ENCODE measurements around the gene DNAI1.

Gene DNAI1

DNA sequence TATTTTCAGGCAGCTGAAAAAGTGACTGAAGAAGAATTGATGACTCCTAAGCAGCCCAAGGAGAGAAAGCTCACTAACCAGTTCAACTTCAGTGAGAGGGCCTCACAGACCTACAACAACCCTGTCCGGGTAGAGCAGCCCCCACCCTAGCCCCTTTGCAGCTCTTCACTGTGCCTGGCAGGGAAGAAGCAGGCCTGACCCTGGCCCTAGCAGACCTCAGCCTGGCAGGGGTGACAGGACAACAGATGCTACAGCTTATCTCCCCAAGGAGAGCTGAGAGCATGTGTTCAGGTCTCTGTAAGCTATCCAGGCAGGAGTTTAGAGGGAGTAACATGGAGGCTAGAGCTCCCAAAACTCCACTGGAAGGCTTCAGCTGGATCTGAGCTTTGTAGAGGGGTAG, 31.8 kb downstream of the DNAI1 start:
- DNase-seq (ENCODE audit: low read depth in 2 of 2), result no peak

- DNase-seq (ENCODE audit: low read depth in 2 of 2), result no peak
Measured at GRCh38 chr9:34490760-34491159, 32.2 kb downstream of the DNAI1 start.

DNA sequence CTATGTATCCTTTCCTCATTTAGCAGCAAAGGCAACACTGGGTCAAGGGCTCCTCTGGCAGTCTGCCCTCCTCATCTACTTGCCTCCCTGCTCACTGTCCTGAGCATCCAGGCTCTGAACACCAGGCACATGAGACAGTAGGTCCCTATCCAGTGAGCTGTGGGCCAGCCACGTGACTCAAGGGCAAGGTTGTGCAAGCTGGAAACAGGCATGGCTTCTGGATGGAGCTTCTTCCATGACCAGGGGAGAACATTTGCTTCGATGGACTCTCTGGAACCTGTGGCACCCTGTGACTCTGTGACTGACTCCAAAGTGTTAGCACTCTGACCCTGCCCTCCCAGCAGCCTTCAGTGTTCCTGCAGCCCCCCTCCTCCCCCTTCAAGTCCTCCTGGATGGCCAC, 33.0 kb downstream of the DNAI1 start:
- no peak for DNase-seq (ENCODE audit: low read depth in 2 of 2)

DNA sequence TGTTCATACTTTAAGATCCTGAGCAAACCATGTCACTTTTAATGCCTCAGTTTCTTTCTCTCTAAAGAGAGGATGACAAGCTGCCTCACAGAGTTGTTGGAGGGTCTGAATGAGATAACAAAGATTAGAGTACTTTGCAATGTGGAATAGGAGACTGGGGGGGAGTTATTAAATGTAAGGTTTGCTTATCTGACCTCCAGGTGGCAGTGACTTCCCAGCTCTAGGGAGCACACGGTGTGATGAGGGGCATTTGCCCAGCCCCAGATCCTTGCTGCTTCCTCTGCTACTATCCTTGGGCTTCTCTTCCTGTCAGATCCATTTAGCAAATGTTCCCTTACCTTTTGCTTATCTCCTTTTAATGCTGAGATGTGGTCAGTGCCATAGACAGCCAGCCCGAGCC, 33.4 kb downstream of the DNAI1 start:
- no peak for DNase-seq (ENCODE audit: low read depth in 2 of 2)

GRCh38 chr9:34493972-34494535, 35.4 kb downstream of the DNAI1 start:
- peak in 1 of 2 donors; percentile 9 for DNase-seq (ENCODE audit: low read depth in 2 of 2)

GRCh38 chr9:34496149-34496712, 37.6 kb downstream of the DNAI1 start:
- no peak for DNase-seq (ENCODE audit: low read depth in 2 of 2)

DNA sequence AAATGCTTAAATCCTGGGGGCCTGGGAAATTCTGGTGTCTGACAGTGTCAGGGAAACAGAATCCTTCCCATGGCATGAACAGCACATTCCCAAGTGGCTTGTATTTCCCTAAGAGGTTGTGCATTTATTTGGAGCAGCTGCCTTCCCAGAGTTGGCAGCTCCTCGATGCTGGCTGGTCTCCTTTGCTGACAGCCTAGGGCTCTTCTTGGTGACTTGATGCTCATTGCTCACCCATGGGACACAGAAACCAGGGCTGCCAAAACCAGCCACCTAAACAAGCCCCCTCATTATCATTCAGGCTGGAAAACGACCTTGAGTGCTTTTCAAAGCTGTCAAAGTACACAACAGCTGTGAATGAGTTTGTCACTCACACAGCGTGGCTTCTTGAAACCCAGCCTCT, 39.9 kb downstream of the DNAI1 start:
- DNase-seq (ENCODE audit: low read depth in 2 of 2), result no peak

DNA sequence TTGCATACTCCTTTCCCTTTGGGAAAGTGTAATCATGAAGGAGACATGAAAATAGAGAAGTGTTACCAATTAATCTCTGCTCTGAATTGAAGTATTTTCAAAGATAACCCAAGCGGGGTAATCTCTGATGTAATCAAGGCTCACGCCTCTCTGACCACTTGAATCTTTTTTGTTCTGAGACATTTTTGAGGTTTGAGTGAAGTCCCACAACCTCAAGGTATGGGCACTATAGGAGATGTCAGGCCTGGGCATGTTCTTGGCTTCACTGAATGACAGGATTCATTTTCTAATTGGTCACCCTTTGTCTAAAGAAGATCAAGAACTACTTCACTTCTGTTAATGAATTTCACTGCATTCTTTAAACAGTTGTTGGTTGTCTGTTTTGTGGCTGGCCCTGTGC, 40.5 kb downstream of the DNAI1 start:
- DNase-seq (ENCODE audit: low read depth in 2 of 2), result no peak

GRCh38 chr9:34500623-34501267, 42.1 kb downstream of the DNAI1 start:
- DNase-seq (ENCODE audit: low read depth in 2 of 2), result peak; percentile 60 to 65

- DNase-seq (ENCODE audit: low read depth in 2 of 2), result no peak
Measured at GRCh38 chr9:34501372-34501771, 42.8 kb downstream of the DNAI1 start.

DNA sequence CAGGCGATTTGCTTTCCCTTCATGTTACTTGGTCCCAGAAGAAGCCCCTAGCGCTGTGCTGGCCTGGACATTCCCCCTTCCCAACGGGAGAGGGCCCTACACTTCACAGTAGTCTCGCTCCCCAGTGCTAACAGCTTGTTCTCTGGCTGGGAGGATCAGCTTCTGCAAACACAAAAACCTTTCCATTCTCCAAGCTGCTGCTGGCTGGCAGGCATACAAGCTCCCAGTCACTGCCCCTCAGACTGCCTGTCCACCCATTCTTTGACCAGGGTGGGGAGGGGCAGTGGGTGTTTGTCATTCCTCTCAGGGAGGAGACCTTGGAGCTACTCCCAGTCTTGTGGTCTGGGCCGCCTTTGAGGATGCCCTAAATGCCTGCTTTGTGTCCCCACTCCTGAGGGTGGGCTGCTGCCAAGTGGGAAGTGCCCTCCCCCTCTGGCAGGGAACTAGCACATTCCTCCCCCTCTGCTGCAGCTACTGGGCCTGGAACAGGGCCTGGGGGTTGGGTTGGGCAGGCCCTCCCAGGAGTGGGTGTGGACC, 43.4 kb downstream of the DNAI1 start:
- no peak for DNase-seq (ENCODE audit: low read depth in 2 of 2)

DNA sequence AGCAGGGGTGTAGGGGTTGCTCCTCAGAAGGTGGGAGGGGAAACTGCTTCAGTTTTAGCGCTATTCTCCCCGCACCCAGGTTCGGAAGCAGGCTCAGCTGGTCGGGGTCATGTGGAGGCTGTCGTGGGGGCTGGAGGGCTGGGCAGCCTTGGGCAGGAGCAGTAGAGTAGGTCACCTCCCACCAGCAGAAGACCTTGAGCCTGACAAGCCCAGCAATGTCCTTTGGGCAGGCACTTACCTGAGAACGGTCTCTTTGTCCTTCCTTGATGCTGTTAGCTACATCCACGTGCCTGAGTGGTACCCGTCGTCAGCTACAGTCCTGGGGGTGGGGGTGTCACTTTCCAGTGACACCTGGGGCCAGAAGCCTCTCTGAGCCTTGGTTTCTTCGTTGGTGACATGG, 43.9 kb downstream of the DNAI1 start:
- DNase-seq (ENCODE audit: low read depth in 2 of 2), result no peak

- DNase-seq (ENCODE audit: low read depth in 2 of 2), result no peak
Measured at GRCh38 chr9:34502891-34503290, 44.3 kb downstream of the DNAI1 start.

- no peak for DNase-seq (ENCODE audit: low read depth in 2 of 2)
Measured at GRCh38 chr9:34503406-34503805, 44.8 kb downstream of the DNAI1 start.

GRCh38 chr9:34505370-34506120, 46.9 kb downstream of the DNAI1 start:
- DNase-seq (ENCODE audit: low read depth in 2 of 2), result no peak

DNA sequence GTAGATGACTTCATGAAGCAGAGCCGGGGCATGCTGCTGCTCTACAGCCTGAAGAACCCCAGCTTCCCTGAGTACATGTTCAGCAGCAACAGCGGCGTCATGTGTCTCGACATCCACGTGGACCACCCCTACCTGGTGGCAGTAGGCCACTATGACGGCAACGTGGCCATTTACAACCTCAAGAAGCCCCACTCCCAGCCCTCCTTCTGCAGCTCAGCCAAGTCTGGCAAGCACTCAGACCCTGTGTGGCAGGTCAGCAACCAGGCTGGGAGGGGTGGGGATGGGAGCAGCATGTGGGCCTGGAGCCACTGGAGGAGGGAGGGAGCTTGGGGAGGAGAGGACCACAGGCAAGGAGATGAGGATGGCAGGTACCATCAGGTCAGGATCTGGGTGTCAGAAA, 48.0 kb downstream of the DNAI1 start:
- DNase-seq (ENCODE audit: low read depth in 2 of 2), result no peak

- no peak for DNase-seq (ENCODE audit: low read depth in 2 of 2)
Measured at GRCh38 chr9:34507556-34507955, 49.0 kb downstream of the DNAI1 start.

GRCh38 chr9:34507966-34508365, 49.4 kb downstream of the DNAI1 start:
- no peak for DNase-seq (ENCODE audit: low read depth in 2 of 2)

- DNase-seq (ENCODE audit: low read depth in 2 of 2), result no peak
Measured at GRCh38 chr9:34508463-34508862, 49.9 kb downstream of the DNAI1 start.

- no peak for DNase-seq (ENCODE audit: low read depth in 2 of 2)
Measured at GRCh38 chr9:34508951-34509350, 50.3 kb downstream of the DNAI1 start.

DNA sequence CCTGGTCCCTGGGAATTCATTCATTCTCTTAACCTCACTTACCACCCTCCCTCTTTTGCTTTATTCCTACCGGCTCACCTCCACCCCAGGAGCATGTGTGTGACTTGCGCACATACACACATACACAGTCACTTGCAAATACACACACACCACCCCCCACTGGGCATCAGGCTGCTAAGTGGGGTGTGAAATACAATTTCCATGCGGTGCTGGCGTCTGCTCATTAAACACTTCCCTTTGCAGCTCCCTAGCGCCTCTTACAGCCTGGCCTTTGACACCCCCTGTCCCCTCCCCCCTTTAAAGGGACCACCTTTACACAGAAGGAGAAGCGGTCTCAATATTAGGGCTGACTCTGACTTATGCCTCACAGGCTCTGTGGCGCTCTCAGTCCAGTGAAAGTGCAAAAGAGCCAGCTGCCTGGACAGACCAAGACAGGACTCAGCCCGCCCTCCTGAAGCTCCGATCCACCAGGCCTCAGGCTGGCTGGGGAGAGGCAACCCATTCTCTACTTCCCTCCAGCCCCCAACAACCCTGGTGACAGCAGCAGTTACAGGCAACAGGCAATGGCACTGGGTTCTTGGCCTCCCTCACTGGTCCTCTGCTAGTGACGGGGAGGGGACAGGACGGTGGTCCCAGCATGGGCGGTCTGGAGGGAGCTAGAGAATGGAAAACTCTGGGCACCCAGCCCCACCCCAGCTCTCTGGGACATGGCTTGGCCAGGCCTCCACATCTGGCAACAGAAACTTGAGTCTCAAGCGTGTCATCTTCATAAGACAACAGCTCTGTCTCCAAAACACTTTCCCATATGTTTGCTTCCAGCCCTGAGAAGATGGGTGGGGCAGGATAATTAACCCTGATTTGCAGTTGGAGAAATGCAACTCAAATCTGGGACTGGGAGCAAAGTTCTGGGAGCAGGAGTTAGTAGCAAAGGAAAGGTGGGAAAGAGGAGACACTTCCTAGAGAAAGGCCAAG, 52.2 kb downstream of the DNAI1 start:
- no peak for DNase-seq (ENCODE audit: low read depth in 2 of 2)
